Spleen (tissue), 11 donors: ENCODE measurements around the gene MBNL1. TPM values are rescaled to one million over a fixed set of nuclear protein-coding genes. Genes with fewer than 3 reads are reported as not detected.

Experiments
- DNase-seq: peaks from one replicate; pipeline ENCODE4 v3.0.0-alpha.2; 2020
- H3K27ac ChIP-seq, 8 donors: fragments of 200-600 bp; sonication (generic) in 7 of 8; 1 replicate in 4 of 8; 2 replicates in 4 of 8; pipeline versions ENCODE4 v1.5.0 to v1.8.0; 2016 to 2021; ENCODE audit warnings: inconsistent platforms in 4 of 8, mild to moderate bottlenecking in 4 of 8, moderate library complexity in 1 of 8
- H3K27me3 ChIP-seq, 7 donors: fragments of 200-600 bp; sonication (generic) in 6 of 7; replicated peaks in 1 of 7; 1 replicate in 4 of 7; 2 replicates in 3 of 7; pipeline versions ENCODE4 v1.5.0 to v1.8.0; 2016 to 2021; ENCODE audit warnings: inconsistent platforms in 3 of 7, mild to moderate bottlenecking in 1 of 7
- H3K36me3 ChIP-seq, 6 donors: fragments of 200-600 bp; sonication (generic) in 5 of 6; 1 replicate in 4 of 6; 2 replicates in 2 of 6; pipeline versions ENCODE4 v1.5.0 to v1.8.0; 2016 to 2021; ENCODE audit warnings: inconsistent platforms in 2 of 6
- H3K4me1 ChIP-seq, 6 donors: fragments of 200-600 bp; sonication (generic) in 5 of 6; 1 replicate in 3 of 6; 2 replicates in 3 of 6; pipeline versions ENCODE4 v1.5.0 to v1.8.0; 2016 to 2021; ENCODE audit warnings: inconsistent platforms in 3 of 6
- H3K4me3 ChIP-seq, 8 donors: fragments of 200-600 bp; sonication (generic) in 7 of 8; 1 replicate in 4 of 8; 2 replicates in 4 of 8; pipeline versions ENCODE4 v1.5.0 to v1.8.0; 2016 to 2021; ENCODE audit warnings: inconsistent platforms in 4 of 8, mild to moderate bottlenecking in 4 of 8, moderate library complexity in 2 of 8
- H3K9me3 ChIP-seq, 8 donors: fragments of 200-600 bp; sonication (generic) in 7 of 8; 1 replicate in 4 of 8; 2 replicates in 4 of 8; pipeline versions ENCODE4 v1.5.0 to v1.8.0; 2016 to 2021; ENCODE audit warnings: inconsistent platforms in 4 of 8
- POLR2A ChIP-seq, 3 donors: fragments of 450-650 bp; IDR thresholded peaks; one replicate each; pipeline ENCODE4 v1.5.1; 2017; ENCODE audit warnings: antibody characterized with exemption in 3 of 3, mild to moderate bottlenecking in 1 of 3
- POLR2AphosphoS5 ChIP-seq, 3 donors: sonication (generic); formaldehyde crosslinking; IDR thresholded peaks; one replicate each; pipeline ENCODE4 v1.5.1; 2017; ENCODE audit warnings: antibody characterized with exemption in 3 of 3
- WGBS, 5 donors: extraction: QIAGEN DNeasy Blood & Tissue Kit in 3 of 5; methylation state at CpG; one replicate each; pipeline versions ENCODE4 v1.1.5 to v1.1.7; 2013 to 2018; 5-methylcytosine and 5-hydroxymethylcytosine counted together
- intact Hi-C: fragments of 100-400 bp; cut with DNase I; formaldehyde crosslinking; loops from one replicate; pipeline ENCODE4 v1.15.0; 2023; ENCODE audit warnings: low total_unique reads
- polyA plus RNA-seq, 3 donors: library from polyadenylated mRNA; stranded (reverse); fragments of 200-250 nt; gene quantifications; one replicate each; pipeline ENCODE4 v1.2.1, GENCODE V29; 2013
- small RNA-seq, 4 donors: library from RNA; depleted of rRNA; stranded (forward); fragments of <200 nt; gene quantifications; one replicate each; pipeline ENCODE3, GENCODE V24; 2016
- total RNA-seq, 7 donors: library from RNA; depleted of rRNA in 3 of 7; stranded (reverse); fragments of >200 nt in 3 of 7; fragmentation: NEBNext Ultra II Directional in 4 of 7; extraction: Animal tissue kit (Norgen Biotek cat#: 25700) in 4 of 7; gene quantifications; one replicate each; pipeline versions ENCODE4 v1.1.0 to v1.2.1, GENCODE V29; 2016 to 2021
- TF ChIP-seq, protein P1 (sequence below), 11 experiments: fragments of 200-600 bp in 7 of 11; fragments of 450-650 bp in 4 of 11; sonication (generic) in 4 of 11; IDR thresholded peaks in 8 of 11; conservative IDR thresholded peaks in 3 of 11; 1 replicate in 7 of 11; 2 replicates in 4 of 11; pipeline versions ENCODE4 v1.4.0 to v1.8.0; 2016 to 2021; ENCODE audit warnings: antibody characterized with exemption in 11 of 11, inconsistent platforms in 4 of 11, mild to moderate bottlenecking in 1 of 11
- donor health status: healthy with polysubstance abuse.
- donor health status: DM: no; HTN: no; CAD: no; lungs with moderate emphysema.
- donor health status: DM: no; HTN: no; CAD: no.
- donor health status: Bipolar disorder and iron deficiency.
- donor health status: healthy.
- donor health status: DM: no; HTN: no; CAD: no.
- donor health status: DM: yes; HTN: yes; CAD: no.

Gene MBNL1
- total and polyA plus RNA-seq, 10 donors: 64.7 to 491 (median 296) TPM

DNA sequence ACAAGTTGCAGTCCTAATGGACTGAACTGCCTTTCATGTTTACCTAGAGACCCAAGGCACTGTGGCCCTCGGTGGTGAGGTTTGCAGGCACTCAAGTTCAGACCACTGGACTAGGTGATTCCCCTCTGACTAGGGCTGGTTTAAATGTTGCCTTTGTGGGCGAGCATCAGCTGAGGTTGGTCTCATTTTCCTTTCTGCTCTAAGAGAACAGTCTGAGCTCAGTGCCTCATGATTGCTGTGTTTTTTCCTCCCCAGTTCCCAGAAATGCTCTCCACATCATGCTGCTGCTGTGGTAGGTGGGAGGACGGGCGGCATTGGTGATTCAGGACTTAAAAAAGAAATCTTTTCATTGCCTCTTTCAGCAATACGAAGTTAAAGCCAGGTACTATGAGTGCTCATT, 237.2 kb downstream of the MBNL1 start:
- intact Hi-C loops: no loop called here
- Histone ChIP-seq H3K36me3 (no peaks in the 10 kb centered on the region), H3K9me3 (peaks cover 0 to 21% (median 3%) of the 10 kb centered on the region in 8 donors), H3K27ac (peak overlapping the region in 1 of 8 donors; percentile 5), H3K27me3 (no peaks in the 10 kb centered on the region), H3K4me1 (no peaks in the 10 kb centered on the region), H3K4me3 (no peak overlapping the region)
- TF ChIP-seq, protein P1, sequence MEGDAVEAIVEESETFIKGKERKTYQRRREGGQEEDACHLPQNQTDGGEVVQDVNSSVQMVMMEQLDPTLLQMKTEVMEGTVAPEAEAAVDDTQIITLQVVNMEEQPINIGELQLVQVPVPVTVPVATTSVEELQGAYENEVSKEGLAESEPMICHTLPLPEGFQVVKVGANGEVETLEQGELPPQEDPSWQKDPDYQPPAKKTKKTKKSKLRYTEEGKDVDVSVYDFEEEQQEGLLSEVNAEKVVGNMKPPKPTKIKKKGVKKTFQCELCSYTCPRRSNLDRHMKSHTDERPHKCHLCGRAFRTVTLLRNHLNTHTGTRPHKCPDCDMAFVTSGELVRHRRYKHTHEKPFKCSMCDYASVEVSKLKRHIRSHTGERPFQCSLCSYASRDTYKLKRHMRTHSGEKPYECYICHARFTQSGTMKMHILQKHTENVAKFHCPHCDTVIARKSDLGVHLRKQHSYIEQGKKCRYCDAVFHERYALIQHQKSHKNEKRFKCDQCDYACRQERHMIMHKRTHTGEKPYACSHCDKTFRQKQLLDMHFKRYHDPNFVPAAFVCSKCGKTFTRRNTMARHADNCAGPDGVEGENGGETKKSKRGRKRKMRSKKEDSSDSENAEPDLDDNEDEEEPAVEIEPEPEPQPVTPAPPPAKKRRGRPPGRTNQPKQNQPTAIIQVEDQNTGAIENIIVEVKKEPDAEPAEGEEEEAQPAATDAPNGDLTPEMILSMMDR (IDR thresholded peaks at IDR 0.05 in 8 of 11, conservative IDR thresholded peaks at IDR 0.05 in 3 of 11): no peak
- TF ChIP-seq POLR2AphosphoS5 (IDR thresholded peaks at IDR 0.05): no peak
- no peak for TF ChIP-seq POLR2A (IDR thresholded peaks at IDR 0.05)
- DNase-seq: no peak
- WGBS, 5 donors: 54 to 64% (median 59%) methylated on average over 5 of the region's 5 CpGs

DNA sequence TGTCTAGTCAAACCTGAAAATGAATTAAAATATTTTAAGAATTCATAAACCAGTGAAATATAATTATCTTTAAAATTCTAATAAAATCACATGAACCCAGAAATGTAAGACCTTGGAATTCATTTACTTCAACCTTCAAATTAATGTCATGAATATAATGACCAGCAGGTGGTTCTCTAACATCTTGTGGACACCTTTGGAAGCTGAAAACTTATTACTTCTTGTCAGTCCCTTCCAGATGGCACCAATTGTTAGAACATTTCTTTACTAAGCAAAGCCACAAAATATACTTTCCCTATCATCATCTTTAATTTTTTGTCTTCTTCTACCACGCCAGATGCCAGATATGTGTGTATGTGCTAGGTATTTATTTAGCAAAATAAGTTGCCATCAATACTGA, 240.0 kb downstream of the MBNL1 start:
- Histone ChIP-seq H3K9me3 (no peaks in the 10 kb centered on the region), H3K4me1 (no peaks in the 10 kb centered on the region), H3K27ac (no peak overlapping the region), H3K4me3 (no peak overlapping the region), H3K27me3 (no peaks in the 10 kb centered on the region), H3K36me3 (no peaks in the 10 kb centered on the region)
- DNase-seq: no peak
- intact Hi-C loops: no loop called here
- 68 to 88% (median 73%) methylated on average over 1 of the region's 1 CpG for WGBS, 5 donors
- no peak for TF ChIP-seq POLR2AphosphoS5 (IDR thresholded peaks at IDR 0.05)
- TF ChIP-seq POLR2A (IDR thresholded peaks at IDR 0.05): no peak
- TF ChIP-seq, protein P1 (IDR thresholded peaks at IDR 0.05 in 8 of 11, conservative IDR thresholded peaks at IDR 0.05 in 3 of 11): peak in 4 of 11 experiments; percentile 18 to 25 (median 23)

DNA sequence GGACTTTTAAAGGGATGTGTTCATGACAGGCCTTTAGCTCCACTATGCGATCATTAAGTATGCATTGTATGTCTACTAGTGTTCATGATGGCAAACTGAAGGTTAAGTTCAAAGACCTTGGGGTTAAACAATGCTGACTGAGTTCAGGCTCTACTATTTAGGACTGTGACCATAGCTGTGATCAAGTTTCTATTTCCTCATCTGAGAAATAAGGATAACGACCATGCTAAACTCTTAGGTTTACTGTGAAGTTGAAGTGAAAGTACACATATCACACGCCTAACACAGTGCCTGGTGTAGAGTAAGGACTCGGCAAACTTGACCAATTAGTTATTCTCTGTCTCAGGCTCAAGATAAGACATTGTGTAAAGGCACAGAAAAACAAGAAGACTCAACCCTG, 243.2 kb downstream of the MBNL1 start:
- 62 to 77% (median 70%) methylated on average over 4 of the region's 4 CpGs for WGBS, 5 donors
- no peak overlapping the region for H3K4me3 ChIP-seq
- peak overlapping the region in 1 of 8 donors; percentile 33 for H3K27ac ChIP-seq
- H3K9me3 ChIP-seq: no peaks in the 10 kb centered on the region
- H3K36me3 ChIP-seq: no peaks in the 10 kb centered on the region
- intact Hi-C loops: no loop called here
- TF ChIP-seq POLR2A (IDR thresholded peaks at IDR 0.05): no peak
- H3K27me3 ChIP-seq: no peaks in the 10 kb centered on the region
- DNase-seq: no peak
- peaks cover 0 to 5% (median 0%) of the 10 kb centered on the region in 6 donors for H3K4me1 ChIP-seq

DNA sequence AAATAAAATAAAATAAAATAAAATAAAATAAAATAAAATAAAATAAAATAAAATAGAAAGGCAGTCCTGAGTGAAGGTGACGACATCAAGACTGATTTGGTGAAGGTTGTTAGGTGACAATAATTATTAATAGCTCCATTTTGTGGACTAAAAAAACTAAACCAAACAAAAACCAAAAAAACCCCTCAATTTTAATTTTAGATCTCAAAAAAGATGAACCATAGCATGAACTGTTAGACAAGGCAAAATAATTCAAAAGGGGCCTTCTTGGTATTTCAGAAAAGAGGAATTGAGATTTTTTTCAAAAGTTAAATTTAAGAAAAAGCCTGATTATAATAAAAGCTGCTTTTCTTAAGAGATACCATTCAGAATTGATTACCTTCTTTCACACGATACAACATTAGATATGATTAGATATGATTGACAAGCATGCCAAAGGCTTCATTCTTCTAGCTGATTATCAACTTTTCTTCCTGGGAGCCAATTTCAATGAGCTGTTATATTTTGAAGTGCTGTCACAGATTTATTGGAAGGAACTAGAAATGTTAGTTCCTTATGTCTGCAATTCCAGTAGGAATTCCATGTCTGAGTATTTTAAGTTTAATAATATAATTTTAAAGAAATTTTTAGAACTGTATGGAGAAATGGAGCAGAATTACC, 244.7 kb downstream of the MBNL1 start:
- Histone ChIP-seq H3K4me3 (no peak overlapping the region), H3K36me3 (no peaks in the 10 kb centered on the region), H3K27me3 (no peaks in the 10 kb centered on the region), H3K9me3 (no peaks in the 10 kb centered on the region), H3K4me1 (peaks cover 0 to 5% (median 0%) of the 10 kb centered on the region in 6 donors), H3K27ac (peak overlapping the region in 1 of 8 donors; percentile 35)
- intact Hi-C loops: no loop called here
- DNase-seq: no peak
- WGBS, 5 donors: 67 to 84% (median 81%) methylated on average over 2 of the region's 2 CpGs
- no peak for TF ChIP-seq POLR2AphosphoS5 (IDR thresholded peaks at IDR 0.05)
- TF ChIP-seq, protein P1 (IDR thresholded peaks at IDR 0.05 in 8 of 11, conservative IDR thresholded peaks at IDR 0.05 in 3 of 11): no peak
- TF ChIP-seq POLR2A (IDR thresholded peaks at IDR 0.05): no peak

Small RNA genes within 50 kb of the gene (small RNA-seq; reads per million reads assigned to genes)
- gene RF00019: 0 reads per million in 4 donors
